CD4-positive, alpha-beta T cell treated with Interleukin-15 for 1 hour (primary cell): ENCODE data around the gene DNM3.
A peak's percentile ranks its signal among the peaks of the same experiment; 100 is the strongest.
"Not testable (repeated sequence)": the region's sequence is repeated elsewhere in the genome, so short reads cannot be mapped to it uniquely, and the experiment has no call there.

Experiments used
- DNase-seq: peaks from one replicate; pipeline ENCODE4 v3.0.0-alpha.2; 2020

The DNM3 gene

DNA sequence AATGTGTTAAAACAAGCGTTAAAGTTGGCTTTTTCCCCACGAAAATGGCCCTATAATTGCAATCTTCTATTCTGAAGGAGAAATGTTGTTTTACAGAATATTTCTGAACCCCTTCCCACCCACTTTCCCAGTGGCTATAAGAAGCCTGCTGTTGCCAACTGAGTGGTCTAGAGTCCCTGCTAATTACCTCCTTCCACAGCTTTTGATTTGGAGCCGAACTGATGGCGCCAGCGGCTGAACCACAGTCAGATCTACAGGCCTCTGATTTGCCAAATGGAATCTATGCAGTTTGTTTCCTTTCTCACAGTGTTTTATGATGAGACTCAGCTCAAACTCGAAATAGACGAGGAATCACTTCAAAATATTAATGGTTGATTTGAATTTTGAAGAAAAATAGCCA lies 503.1 kb downstream of the DNM3 start:
- DNase-seq: no peak

DNA sequence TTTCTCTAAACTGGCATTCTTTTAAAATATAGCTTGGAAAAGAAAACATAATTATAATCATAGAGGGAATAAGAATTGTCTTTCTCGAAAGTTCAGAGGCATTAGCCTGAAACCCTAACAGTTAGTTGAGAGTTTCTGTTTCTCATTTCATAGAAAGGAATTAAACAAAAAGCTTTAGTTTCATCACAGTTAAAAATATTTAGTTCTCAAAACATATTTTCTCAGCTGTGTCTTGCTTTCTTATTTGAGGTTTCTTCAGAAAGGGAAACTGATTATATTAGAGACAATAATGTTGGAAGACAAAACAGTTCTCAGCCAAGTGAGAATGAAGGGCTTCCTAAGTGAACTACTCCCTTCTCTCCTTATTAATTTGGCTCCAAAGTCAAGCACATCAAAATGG lies 503.8 kb downstream of the DNM3 start:
- no peak for DNase-seq

DNA sequence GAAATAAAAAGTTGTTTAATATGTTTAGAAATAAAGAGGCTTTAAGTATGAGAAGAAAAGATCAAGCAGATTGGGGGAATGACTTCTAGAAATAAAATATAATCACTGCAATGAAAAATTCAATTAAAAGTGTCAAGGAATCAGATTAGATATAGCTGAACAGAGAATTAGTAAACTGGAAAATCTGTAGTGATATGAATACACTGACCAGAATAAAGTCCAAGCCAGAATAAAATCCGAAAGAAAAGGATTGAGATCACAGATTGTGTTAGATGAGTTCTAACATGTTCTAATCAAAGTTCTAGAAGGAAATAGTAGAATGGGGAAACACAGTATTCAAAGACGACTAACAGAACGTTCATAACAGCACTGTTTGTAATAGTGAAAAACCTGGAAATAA lies 506.1 kb downstream of the DNM3 start:
- DNase-seq: no peak

- no peak for DNase-seq
Observed at GRCh38 chr1:172350856-172351255, 509.6 kb downstream of the DNM3 start.

DNA sequence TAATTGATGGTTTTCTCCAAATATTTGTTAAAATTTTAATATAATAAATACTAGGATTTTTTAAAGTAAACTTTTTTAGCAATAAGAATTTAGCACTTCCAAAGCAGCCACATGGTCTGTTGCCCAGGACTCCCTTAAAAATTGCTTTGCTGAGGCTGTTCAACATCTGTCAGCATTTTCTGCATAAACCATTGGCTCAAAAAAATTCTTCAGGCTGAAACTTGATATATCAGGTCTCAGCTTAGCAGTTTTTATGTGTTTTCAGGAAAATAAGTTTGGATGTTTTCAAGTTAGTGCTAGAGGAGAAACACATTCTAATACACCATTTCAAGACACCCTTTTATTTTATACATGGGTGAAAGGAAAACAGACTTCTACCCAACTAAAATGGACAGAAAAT lies 510.0 kb downstream of the DNM3 start:
- no peak for DNase-seq

DNA sequence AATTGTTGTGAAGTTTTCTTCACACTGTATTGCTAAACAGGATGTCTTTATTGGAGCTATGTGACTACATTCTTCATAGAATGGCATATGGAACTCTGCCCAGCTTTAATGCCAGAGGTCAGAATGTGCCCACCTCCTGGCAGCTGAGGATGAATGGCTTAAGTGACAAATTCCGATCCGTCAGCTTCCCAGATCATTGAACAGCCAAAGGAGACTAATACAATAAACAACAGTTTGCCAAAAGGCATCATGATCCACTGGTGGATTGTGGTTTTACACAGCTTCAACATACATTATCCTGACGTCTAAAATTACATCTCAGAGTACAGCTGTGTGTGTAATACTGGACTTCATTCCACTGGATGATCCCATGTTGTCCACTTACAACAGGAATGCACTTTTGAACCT lies 510.5 kb downstream of the DNM3 start:
- no peak for DNase-seq

- DNase-seq: no peak
Observed at GRCh38 chr1:172352435-172352834, 511.1 kb downstream of the DNM3 start.

- DNase-seq: no peak
Observed at GRCh38 chr1:172354291-172355274, 513.3 kb downstream of the DNM3 start.

GRCh38 chr1:172356620-172357019 lies 515.3 kb downstream of the DNM3 start:
- no peak for DNase-seq

- DNase-seq: no peak
Observed at GRCh38 chr1:172357753-172358385, 516.6 kb downstream of the DNM3 start.

GRCh38 chr1:172359491-172359999 lies 518.2 kb downstream of the DNM3 start:
- no peak for DNase-seq

DNA sequence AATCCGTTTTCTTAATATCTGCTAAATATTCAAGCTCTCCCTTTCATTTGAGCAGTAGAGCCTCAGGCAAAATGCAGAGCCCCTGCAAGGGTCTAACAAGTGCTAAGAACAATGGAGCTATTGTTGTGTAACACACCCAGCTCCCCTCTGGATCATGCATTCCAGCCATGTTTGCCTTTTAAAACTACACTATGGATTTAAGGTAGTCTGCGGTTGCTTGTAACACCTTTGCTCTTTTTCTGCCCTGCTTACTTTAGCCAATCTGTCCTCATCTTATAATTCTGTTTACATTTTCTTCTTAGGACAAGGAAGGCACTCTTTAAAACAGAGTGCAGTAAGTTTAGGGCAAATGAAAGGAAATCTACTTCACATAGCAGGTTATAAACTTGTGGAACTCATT lies 519.2 kb downstream of the DNM3 start:
- DNase-seq: no peak

DNA sequence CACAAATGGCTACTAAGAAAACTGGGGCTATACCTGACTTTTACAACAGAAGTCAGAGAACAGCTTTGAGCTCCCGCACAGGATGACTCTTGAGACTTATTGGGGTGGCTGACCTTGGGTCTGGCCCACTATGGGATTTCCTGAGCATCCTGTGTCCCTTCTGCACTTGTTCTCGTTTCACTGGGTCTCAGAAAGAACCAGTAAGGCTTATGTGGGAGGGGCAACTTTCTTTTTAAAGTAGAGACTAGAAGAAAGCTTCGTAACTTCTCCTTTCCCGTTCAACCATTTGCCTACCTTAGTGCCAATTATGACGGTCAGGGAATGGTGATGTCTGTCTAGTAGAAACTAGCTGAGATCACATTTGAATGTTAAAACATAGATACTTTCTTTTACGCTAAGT lies 519.7 kb downstream of the DNM3 start:
- no peak for DNase-seq

DNA sequence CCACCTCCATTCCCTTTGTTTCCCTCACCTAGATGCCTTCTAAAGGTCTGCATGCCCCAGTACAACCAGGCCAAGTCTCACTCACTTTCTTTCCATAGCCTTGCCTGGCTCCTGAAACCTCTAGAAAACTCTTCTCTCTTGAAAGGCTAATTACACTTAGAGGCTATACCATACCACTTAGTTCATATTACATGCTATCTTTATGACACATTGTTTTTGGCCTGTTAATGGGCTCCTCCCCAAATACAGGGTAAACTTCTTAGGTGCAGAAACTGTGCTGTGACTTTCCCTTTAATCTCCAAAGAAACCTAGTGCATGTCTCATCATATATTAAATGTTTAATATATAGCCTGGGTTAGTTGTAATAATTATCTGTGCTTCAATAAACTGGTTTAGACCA lies 522.6 kb downstream of the DNM3 start:
- no peak for DNase-seq

DNA sequence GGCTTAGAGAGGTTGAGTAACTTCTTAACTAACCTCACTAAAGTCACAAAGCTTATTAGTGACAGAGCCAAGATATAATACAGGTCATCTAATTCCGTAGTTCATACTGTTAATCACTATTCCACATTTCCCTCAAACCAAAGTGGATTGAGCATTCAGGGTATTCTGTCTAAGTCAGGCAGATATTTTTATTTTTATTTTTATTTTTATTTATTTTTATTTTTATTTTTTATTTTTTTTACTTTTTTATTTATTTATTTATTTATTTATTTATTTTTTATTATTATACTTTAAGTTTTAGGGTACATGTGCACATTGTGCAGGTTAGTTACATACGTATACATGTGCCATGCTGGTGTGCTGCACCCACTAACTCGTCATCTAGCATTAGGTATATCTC lies 530.3 kb downstream of the DNM3 start:
- not testable (repeated sequence) for DNase-seq

- DNase-seq: no peak
Observed at GRCh38 chr1:172373864-172374263, 532.6 kb downstream of the DNM3 start.

- DNase-seq: no peak
Observed at GRCh38 chr1:172375211-172375631, 533.9 kb downstream of the DNM3 start.

DNA sequence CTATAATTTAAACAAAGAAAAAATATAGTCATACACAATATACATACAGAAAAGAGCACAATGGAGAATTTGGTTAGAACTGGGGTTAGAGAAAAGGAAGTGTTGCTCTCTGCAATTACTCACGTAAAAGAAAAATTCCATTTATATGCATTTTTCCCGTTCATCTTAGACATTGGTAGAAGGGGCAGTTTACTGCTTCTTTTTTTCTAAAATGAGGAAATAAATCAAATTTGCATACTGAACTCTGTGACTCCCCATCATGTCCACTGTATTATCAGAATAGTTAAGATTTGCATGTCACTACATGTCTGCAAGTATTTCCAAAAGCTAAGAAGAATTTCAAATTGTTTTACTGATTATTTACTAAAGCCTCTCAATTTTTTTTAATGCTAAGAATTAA lies 535.1 kb downstream of the DNM3 start:
- no peak for DNase-seq

DNA sequence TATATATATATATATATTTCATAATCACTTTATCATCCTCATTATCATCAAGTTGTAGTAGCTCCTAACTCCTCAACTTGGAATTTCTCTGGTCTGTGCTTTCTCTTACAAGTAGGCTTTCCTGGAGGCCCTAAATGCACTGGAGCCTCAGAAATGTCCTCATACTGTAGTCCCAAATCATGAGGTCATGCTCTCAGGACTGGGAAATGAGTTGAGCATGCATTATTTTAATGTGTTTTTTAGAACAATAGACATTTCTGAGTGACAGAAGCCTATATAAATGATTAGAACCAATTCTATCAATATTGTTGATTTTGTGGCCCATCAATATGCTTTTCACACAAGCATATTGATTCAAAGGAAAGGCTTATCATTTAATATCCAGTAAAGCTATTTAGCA lies 536.3 kb downstream of the DNM3 start:
- DNase-seq: no peak

GRCh38 chr1:172378109-172378760 lies 536.9 kb downstream of the DNM3 start:
- DNase-seq: no peak

DNA sequence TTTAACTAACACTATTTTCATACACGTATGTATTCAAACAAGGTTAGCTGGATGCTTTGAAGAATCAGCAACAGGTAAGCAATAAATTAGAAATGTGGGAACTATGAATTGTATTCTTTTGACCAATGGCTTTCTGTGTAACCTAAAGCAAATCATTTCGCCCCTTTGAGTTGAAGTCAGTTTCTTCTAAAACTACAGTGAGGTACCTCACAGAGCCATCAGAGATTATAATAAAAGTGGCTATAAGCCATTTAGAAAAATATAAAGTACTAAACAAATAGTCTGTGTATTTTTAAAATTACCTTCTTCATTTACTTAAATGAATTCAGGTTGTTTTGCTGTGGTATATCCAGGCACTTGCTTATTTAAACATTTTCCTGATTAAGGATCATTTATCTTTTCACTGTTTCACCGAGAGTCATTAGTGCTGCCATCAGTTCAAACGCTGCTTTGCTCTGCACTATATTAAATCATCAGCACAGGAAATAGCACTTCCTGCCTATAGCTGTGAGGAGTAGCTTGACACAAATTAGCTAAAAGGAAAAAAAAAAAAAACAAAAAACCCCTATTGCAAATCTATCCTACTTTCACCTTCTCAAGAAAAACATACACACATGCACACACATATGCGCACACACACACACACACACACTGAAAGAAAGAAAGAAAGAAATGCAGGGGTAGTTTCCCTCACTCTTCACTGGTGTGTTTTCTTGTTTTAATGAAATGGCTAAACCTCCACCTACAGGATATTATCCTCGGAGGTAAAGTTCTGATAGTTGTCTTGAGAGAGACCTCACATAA lies 539.3 kb downstream of the DNM3 start:
- DNase-seq: peak; percentile 33

- DNase-seq: no peak
Observed at GRCh38 chr1:172381946-172382345, 540.6 kb downstream of the DNM3 start.

DNA sequence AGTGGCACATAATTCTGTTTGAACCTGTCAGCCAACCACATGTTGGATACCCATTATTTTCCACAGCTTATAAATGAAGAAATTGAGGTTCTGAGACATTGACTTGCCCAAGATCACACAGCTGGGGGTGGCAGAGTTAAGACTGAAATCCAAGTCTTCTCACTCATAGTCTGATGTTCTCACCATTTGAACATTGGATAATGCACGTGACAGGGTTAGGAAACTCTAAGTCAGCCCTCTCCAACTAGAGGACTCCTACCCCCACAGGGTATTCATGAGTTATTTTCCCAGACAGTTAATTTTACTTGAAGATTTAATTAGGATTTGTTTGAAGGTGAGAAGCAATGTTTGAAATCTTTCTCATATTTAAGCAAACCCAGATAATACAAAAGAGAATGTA lies 541.1 kb downstream of the DNM3 start:
- DNase-seq: no peak
